ENCODE data around the gene TBC1D21.

Gene TBC1D21

DNA sequence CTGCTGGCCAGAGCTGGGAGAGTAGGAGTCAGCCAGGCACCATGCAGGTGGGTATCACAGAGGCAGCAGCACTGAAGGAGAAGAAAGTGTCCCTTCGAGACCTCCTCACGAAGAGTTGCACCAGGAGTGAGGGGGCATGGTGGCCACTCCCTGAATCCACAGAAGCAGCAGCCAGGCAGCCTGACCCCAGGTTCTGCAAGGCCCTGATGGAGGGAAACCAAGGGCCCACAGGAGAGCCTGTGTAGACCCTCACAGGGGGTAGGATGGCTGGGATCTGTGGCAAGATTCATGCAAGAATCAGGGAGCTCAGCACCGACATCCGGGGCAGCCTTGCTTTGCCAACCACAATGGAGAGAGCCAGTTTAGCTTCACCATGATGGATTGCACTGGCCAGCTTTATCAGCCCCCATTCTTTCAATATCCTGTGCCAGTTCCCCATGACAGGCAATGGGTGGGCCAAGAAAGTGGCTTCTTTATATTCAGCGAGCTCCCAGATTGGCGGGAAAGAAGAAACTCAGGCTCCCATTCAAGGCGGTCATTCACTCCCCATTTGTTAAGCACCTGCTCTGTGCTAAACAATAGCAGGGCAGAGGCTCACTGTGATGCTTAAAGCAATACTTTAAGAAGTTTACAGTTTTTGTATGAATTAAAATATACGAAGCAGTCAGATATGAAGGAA lies 33.5 kb upstream of the TBC1D21 start:
- DNase-seq (ENCODE audit: insufficient read length, low spot score) (no peak), FAIRE-seq (no peak)
- TF ChIP-seq, protein P1, sequence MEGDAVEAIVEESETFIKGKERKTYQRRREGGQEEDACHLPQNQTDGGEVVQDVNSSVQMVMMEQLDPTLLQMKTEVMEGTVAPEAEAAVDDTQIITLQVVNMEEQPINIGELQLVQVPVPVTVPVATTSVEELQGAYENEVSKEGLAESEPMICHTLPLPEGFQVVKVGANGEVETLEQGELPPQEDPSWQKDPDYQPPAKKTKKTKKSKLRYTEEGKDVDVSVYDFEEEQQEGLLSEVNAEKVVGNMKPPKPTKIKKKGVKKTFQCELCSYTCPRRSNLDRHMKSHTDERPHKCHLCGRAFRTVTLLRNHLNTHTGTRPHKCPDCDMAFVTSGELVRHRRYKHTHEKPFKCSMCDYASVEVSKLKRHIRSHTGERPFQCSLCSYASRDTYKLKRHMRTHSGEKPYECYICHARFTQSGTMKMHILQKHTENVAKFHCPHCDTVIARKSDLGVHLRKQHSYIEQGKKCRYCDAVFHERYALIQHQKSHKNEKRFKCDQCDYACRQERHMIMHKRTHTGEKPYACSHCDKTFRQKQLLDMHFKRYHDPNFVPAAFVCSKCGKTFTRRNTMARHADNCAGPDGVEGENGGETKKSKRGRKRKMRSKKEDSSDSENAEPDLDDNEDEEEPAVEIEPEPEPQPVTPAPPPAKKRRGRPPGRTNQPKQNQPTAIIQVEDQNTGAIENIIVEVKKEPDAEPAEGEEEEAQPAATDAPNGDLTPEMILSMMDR (IDR thresholded peaks at IDR 0.05; ENCODE audit: insufficient read depth, missing control alignments), result no peak

DNA sequence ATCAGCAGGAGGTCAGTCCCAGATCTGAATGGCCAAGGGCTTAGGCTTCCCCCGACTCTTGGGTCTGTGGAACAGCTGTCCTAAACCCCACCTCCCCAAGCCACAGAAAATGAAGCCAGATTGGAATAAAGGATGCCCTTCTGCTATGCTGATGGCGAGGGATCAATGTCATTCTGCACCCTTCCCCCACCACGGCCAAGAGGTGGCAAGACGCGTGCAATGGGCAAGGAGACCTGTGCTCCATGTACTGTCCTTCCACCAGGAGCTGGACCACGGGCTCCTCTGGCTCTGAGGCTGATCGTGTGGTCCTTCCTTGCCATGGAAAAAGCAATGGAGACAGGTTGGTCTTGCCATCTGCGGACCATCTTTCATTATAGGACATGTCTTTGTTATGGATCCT lies 32.6 kb upstream of the TBC1D21 start:
- TF ChIP-seq, protein P1 (IDR thresholded peaks at IDR 0.05; ENCODE audit: insufficient read depth, missing control alignments), result no peak
- no peak for DNase-seq (ENCODE audit: insufficient read length, low spot score)
- no peak for FAIRE-seq

DNA sequence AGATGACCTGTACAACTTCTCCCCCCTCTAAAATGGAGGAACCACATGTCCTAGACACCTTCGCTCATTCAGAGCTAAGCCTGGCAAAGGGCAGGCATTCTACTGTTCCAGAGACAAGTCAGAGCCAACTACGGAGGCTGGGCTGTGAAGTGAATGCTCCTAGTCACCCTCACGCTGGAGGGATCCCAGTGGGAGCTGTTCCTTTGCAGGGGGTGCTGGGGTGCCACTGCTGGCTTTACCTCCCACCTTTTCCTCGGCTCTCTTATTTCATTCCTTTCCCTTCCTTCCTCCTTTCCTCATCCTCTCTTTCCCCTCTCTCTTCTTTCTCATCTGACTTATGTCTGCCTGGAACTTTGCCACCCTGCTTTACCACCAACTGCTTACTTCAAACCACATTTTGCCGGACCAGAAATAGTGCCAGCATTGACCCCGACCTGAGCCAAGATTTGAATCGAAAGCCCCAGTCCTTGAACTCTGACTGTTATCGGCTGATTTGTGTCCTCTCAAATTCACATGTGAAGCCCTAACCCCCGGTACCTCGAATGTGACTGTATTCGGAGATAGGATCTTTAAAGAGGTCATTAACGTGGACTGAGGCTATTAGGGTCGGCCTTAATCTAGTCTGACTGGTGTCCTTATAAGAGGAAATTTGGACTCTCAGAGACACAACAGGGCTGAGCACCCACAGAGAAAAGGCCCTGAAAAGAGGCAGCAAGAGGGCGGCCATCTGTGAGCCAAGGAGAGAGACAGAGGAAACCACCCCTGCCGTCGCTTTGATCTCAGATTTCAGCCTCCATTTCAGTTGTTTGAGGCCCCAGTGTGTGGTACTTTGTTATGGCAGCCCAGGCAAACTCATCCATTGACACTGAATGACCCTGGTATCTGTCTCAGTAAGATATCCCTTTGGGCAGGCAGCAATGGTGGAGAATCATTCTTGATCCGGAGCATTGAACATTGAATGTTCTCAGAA lies 31.3 kb upstream of the TBC1D21 start:
- DNase-seq (ENCODE audit: insufficient read length, low spot score), result no peak
- FAIRE-seq, result no peak
- TF ChIP-seq, protein P1 (IDR thresholded peaks at IDR 0.05; ENCODE audit: insufficient read depth, missing control alignments), result no peak

GRCh38 chr15:73843787-73844186 lies 29.6 kb upstream of the TBC1D21 start:
- DNase-seq (ENCODE audit: insufficient read length, low spot score) (no peak), FAIRE-seq (no peak)
- TF ChIP-seq, protein P1 (IDR thresholded peaks at IDR 0.05; ENCODE audit: insufficient read depth, missing control alignments), result no peak

GRCh38 chr15:73844356-73844755 lies 29.0 kb upstream of the TBC1D21 start:
- DNase-seq (ENCODE audit: insufficient read length, low spot score), result no peak
- TF ChIP-seq, protein P1 (IDR thresholded peaks at IDR 0.05; ENCODE audit: insufficient read depth, missing control alignments), result no peak
- no peak for FAIRE-seq

- TF ChIP-seq, protein P1 (IDR thresholded peaks at IDR 0.05; ENCODE audit: insufficient read depth, missing control alignments), result no peak
- DNase-seq (ENCODE audit: insufficient read length, low spot score) (no peak), FAIRE-seq (no peak)
These were observed 27.9 kb upstream of the TBC1D21 start for GRCh38 chr15:73845507-73845906.

Measured in D721Med (cell line).